Activated CD4-positive, alpha-beta memory T cell treated with anti-CD3 and anti-CD28 coated beads for 36 hours (primary cell): ENCODE data around the gene PRRT1. TPM values are rescaled to one million over a fixed set of nuclear protein-coding genes. Genes with fewer than 3 reads are reported as not detected.

Source experiments
- CTCF ChIA-PET: fragments of 350-600 bp; sonication (Branson Sonifier 250); formaldehyde crosslinking; loops from one replicate; lab custom pipeline; 2021; ENCODE audit warnings: antibody characterized with exemption, inconsistent platforms; lab: Charles Lee
- POLR2A ChIA-PET: fragments of 350-600 bp; sonication (Branson Sonifier 250); formaldehyde crosslinking; loops from one replicate; lab custom pipeline; 2021; ENCODE audit warnings: antibody characterized with exemption; lab: Charles Lee
- DNase-seq: peaks from one replicate; pipeline ENCODE4 v3.0.0-alpha.2; 2020
- H3K27ac Mint-ChIP-seq: one replicate; pipeline ENCODE4 v1.8.0; 2021; ENCODE audit warnings: mixed read lengths
- H3K27me3 Mint-ChIP-seq: one replicate; pipeline ENCODE4 v1.8.0; 2021; ENCODE audit warnings: mixed read lengths
- H3K36me3 Mint-ChIP-seq: one replicate; pipeline ENCODE4 v1.8.0; 2021; ENCODE audit warnings: mixed read lengths
- H3K4me1 Mint-ChIP-seq: one replicate; pipeline ENCODE4 v1.8.0; 2021; ENCODE audit warnings: low read depth, mixed read lengths
- H3K4me3 Mint-ChIP-seq: one replicate; pipeline ENCODE4 v1.8.0; 2021; ENCODE audit warnings: mild to moderate bottlenecking, mixed read lengths
- H3K9me3 Mint-ChIP-seq: one replicate; pipeline ENCODE4 v1.8.0; 2021; ENCODE audit warnings: mixed read lengths
- intact Hi-C: fragments of 100-400 bp; cut with micrococcal nuclease; formaldehyde crosslinking; loops from one replicate; pipeline ENCODE4 v1.15.1; 2023
- total RNA-seq, 2 experiments: library from RNA; stranded (reverse); gene quantifications; one replicate each; pipeline ENCODE4 v1.2.3, GENCODE V29; 2021

The PRRT1 gene
- total RNA-seq, 2 experiments from 2014 or later, result 0.33 to 0.36 TPM

DNA sequence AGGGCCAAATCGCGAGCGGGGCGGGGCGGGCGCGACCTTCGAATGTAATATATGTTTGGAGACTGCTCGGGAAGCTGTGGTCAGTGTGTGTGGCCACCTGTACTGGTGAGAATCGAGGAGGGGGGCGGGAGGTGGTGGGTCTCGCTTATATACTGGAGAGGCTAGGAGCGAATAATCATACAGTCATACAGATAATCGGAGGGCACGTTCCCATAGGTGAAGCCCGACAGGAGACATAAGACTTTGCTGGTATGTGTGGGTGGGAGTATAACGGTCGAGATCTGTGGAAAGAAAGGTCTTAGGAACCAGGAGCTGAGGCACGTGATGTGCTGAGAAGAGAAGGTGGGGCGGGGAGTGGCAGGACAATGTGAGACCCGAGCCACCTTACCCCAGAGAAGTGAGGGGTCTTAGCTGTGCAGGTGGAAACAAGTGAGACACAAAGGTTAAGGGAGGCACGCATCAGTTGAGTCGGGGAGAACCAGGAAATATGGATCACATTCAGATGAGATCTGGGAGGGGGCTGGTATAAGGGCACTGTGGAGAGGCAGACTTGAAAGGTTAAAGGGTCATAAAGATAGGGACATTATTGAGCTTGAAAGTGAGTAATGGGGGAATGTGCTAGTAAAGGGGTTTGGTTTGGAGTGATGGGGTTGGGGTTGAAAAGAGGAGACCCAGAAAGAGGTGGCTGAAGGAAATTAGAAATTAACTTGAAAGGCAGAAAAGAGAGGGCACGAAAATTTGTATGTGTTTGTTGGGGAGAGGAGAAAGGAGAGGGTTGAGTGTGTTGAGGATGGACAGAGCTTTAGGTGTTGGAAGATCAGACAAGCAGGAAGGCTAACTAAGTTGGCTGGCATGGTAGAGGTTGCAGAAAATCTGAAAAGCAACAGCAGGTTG is 27.1 kb upstream of the PRRT1 start:
- DNase-seq, result no peak
- Mint-ChIP-seq H3K27me3 (no peaks in the 10 kb centered on the region), H3K9me3 (no peaks in the 10 kb centered on the region), H3K4me3 (peak overlapping the region; percentile 85), H3K4me1 (peaks cover 62% of the 10 kb centered on the region), H3K27ac (peak overlapping the region; percentile 96), H3K36me3 (peaks cover 27% of the 10 kb centered on the region)
- POLR2A ChIA-PET, result interaction anchor here (0.6 to 4.9 kb wide), 4 partner anchors 10 to 540 kb away, joined by 3 to 57 read pairs (median 9); partner anchors contain the start of genes ATF6B, GPSM3 and PBX2
- intact Hi-C loops, result loop anchor here (1.0 to 10.0 kb wide), 6 partner anchors 12 to 794 kb away; partner anchors contain the start of genes ATF6B, DXO, PBX2 and PPT2
- CTCF ChIA-PET, result interaction anchor here (0.6 to 1.4 kb wide), 6 partner anchors 12 to 789 kb away, joined by 3 to 11 read pairs (median 6); partner anchors contain the start of genes GPSM3 and PBX2

DNA sequence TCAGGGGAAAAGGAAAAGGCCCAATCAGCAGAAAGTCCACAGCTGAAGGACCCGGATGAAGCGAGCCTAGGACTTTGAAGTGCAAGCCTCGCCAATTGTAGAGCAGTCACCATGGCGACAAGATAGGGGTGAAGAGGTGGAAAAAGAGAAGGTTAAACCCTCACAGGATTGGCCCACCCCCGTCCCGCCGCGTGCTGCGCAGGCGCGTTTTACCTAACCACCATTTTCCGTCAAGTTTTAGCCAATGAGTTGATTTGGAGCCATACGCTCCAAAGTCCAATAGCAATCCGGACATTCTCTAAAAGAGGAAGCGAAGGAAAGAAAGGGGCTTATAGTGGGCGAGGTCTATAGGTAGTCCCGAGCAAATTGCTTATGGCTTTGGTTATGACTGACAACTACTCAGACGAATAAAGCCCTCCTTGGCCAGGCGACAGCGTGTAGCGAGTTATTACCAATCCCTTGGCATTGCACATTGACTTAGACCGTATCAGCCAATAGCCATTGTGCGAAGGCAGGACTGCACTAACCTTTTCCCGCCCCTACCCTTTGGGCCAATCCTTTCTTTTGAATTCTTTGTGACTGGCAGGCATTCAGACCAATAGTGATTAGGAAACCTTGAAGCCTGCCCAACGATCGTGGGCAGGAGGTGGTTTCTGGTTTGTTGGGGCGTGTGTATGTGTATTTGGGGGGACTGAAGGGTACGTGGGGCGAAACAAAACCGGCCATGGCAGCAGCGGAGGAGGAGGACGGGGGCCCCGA is 26.2 kb upstream of the PRRT1 start, which contains the start of gene RNF5:
Gene RNF5 (plus strand): TSS at position 618 of the 759 bp plus-strand sequence. CDS start 107 bp downstream, at position 725.
- ChIA-PET CTCF (interaction anchor here (1.4 kb wide), 1 partner anchor 17 kb away, joined by 7 read pairs; no protein-coding TSS in a partner anchor), POLR2A (interaction anchor here (0.6 to 4.9 kb wide), 5 partner anchors 11 to 667 kb away, joined by 3 to 57 read pairs (median 4); partner anchors contain the start of genes ATF6B, GPSM3 and PBX2)
- Mint-ChIP-seq H3K27me3 (no peaks in the 10 kb centered on the region), H3K36me3 (peaks cover 25% of the 10 kb centered on the region), H3K9me3 (no peaks in the 10 kb centered on the region), H3K4me3 (peak within 1 kb of the TSS; percentile 85), H3K27ac (peak within 1 kb of the TSS; percentile 96), H3K4me1 (peaks cover 65% of the 10 kb centered on the region)
- intact Hi-C loops, result loop anchor here (1.0 to 10.0 kb wide), 6 partner anchors 12 to 794 kb away; partner anchors contain the start of genes ATF6B, DXO, PBX2 and PPT2
- peak; percentile 96 for DNase-seq

DNA sequence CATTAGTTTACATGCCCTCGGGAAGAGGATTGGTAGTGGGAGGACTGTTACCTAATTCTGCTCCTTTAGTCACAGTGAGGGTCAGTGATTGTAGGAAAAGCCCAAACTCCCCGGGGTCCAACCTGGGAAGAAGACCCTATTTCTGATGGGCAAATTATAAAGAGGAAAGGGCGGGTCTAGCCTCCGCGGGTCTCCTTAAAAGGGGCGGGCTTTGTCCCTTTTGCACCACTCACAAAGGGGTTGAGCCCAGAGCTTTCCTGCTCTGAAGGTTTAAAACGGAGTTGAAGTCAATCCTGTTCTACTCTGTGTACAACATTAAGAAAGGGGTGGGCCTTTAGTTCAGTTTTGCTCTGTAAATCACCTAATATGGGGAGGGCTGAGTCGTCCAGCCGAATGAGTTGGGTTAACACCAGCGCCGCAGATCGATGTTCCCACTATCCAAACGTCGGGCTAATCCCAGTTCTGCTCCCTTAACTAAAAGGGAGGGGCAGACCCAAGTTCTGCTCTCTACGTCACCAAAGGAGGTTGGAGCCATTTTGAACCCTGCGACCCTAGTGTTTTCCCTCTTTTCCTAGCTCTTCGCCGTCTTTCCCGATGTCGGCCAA is 25.5 kb upstream of the PRRT1 start:
- CTCF ChIA-PET, result interaction anchor here (1.4 kb wide), 1 partner anchor 18 kb away, joined by 7 read pairs; no protein-coding TSS in a partner anchor
- H3K27me3 Mint-ChIP-seq, result no peaks in the 10 kb centered on the region
- no peaks in the 10 kb centered on the region for H3K9me3 Mint-ChIP-seq
- no peak for DNase-seq
- intact Hi-C loops, result loop anchor here (5.0 to 10.0 kb wide), 2 partner anchors 202 to 795 kb away; partner anchors contain the start of gene DXO
- H3K4me3 Mint-ChIP-seq, result peak overlapping the region; percentile 85
- H3K27ac Mint-ChIP-seq, result peak overlapping the region; percentile 96
- peaks cover 19% of the 10 kb centered on the region for H3K36me3 Mint-ChIP-seq
- POLR2A ChIA-PET, result interaction anchor here (0.6 to 4.9 kb wide), 4 partner anchors 12 to 668 kb away, joined by 3 to 57 read pairs (median 4); partner anchors contain the start of genes GPSM3 and PBX2
- H3K4me1 Mint-ChIP-seq, result peaks cover 65% of the 10 kb centered on the region

- intact Hi-C loops, result loop anchor here (5.0 to 10.0 kb wide), 2 partner anchors 202 to 796 kb away; partner anchors contain the start of gene DXO
- DNase-seq, result no peak
- H3K9me3 Mint-ChIP-seq, result no peaks in the 10 kb centered on the region
- ChIA-PET POLR2A (interaction anchor here (0.7 to 4.9 kb wide), 4 partner anchors 13 to 668 kb away, joined by 3 to 57 read pairs (median 4); partner anchors contain the start of genes GPSM3 and PBX2), CTCF (interaction anchor here (0.7 to 1.3 kb wide), 2 partner anchors 19 to 48 kb away, joined by 3 to 5 read pairs; no protein-coding TSS in a partner anchor)
- peaks cover 65% of the 10 kb centered on the region for H3K4me1 Mint-ChIP-seq
- no peaks in the 10 kb centered on the region for H3K27me3 Mint-ChIP-seq
- peak overlapping the region; percentile 85 for H3K4me3 Mint-ChIP-seq
- H3K27ac Mint-ChIP-seq, result peak overlapping the region; percentile 96
- H3K36me3 Mint-ChIP-seq, result peaks cover 16% of the 10 kb centered on the region
Observed at GRCh38 chr6:32176476-32177182, 24.9 kb upstream of the PRRT1 start.

GRCh38 chr6:32175711-32176475 is 24.2 kb upstream of the PRRT1 start, which contains the start of gene AGPAT1:
AGPAT1 (minus strand) TSS chr6:32176084; CDS start chr6:32171496, 4,588 bp downstream.
- peak within 1 kb of the TSS; percentile 85 for H3K4me3 Mint-ChIP-seq
- H3K27ac Mint-ChIP-seq, result peak within 1 kb of the TSS; percentile 96
- no peaks in the 10 kb centered on the region for H3K27me3 Mint-ChIP-seq
- intact Hi-C loops, result loop anchor here (5.0 to 10.0 kb wide), 2 partner anchors 201 to 796 kb away; partner anchors contain the start of gene DXO
- peaks cover 12% of the 10 kb centered on the region for H3K36me3 Mint-ChIP-seq
- peak; percentile 99 for DNase-seq
- H3K4me1 Mint-ChIP-seq, result peaks cover 60% of the 10 kb centered on the region
- POLR2A ChIA-PET, result interaction anchor here (0.7 to 4.9 kb wide), 3 partner anchors 13 to 21 kb away, joined by 3 to 57 read pairs (median 4); partner anchors contain the start of genes GPSM3 and PBX2
- CTCF ChIA-PET, result interaction anchor here (0.7 to 1.3 kb wide), 2 partner anchors 20 to 47 kb away, joined by 3 to 5 read pairs; no protein-coding TSS in a partner anchor
- no peaks in the 10 kb centered on the region for H3K9me3 Mint-ChIP-seq

GRCh38 chr6:32175322-32175710 is 23.6 kb upstream of the PRRT1 start:
- Mint-ChIP-seq H3K27me3 (no peaks in the 10 kb centered on the region), H3K9me3 (no peaks in the 10 kb centered on the region), H3K27ac (peak overlapping the region; percentile 69), H3K36me3 (peaks cover 9% of the 10 kb centered on the region), H3K4me3 (peak overlapping the region; percentile 85), H3K4me1 (peaks cover 54% of the 10 kb centered on the region)
- intact Hi-C loops, result loop anchor here (5.0 to 10.0 kb wide), 2 partner anchors 201 to 797 kb away; partner anchors contain the start of gene DXO
- no peak for DNase-seq
- ChIA-PET CTCF (no interaction called here), POLR2A (no interaction called here)

DNA sequence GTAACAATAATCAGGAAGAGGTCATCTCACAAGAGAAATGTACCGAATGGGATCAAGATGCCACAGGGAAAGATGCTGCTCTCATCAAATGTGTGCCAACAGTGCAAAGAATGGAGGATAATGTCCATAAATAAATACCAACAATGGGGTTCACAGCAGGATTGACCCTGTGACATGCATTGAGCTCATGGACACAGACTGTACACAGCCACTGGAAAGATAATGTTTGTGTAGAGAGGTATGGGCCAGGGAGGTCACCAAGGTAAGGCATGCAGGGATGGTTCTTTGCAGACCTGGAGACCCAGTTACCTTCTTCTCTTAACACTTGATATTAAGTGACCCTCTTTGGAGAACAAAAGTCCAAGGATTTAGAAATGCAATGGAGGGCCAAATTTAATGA is 22.7 kb upstream of the PRRT1 start:
- Mint-ChIP-seq H3K27ac (no peak overlapping the region), H3K36me3 (peaks cover 11% of the 10 kb centered on the region), H3K27me3 (no peaks in the 10 kb centered on the region), H3K9me3 (no peaks in the 10 kb centered on the region), H3K4me3 (peak overlapping the region; percentile 3), H3K4me1 (peaks cover 46% of the 10 kb centered on the region)
- intact Hi-C loops, result loop anchor here (10.0 kb wide), 1 partner anchor 200 kb away; the partner anchor contains the start of gene DXO
- ChIA-PET CTCF (no interaction called here), POLR2A (no interaction called here)
- no peak for DNase-seq

GRCh38 chr6:32173051-32173727 is 21.4 kb upstream of the PRRT1 start:
- H3K4me3 Mint-ChIP-seq, result no peak overlapping the region
- POLR2A ChIA-PET, result no interaction called here
- CTCF ChIA-PET, result interaction anchor here (1.2 kb wide), 1 partner anchor 54 kb away, joined by 3 read pairs; no protein-coding TSS in a partner anchor
- peaks cover 15% of the 10 kb centered on the region for H3K36me3 Mint-ChIP-seq
- no peak overlapping the region for H3K27ac Mint-ChIP-seq
- no peak for DNase-seq
- intact Hi-C loops, result loop anchor here (10.0 kb wide), 1 partner anchor 198 kb away; the partner anchor contains the start of gene DXO
- no peaks in the 10 kb centered on the region for H3K27me3 Mint-ChIP-seq
- peaks cover 38% of the 10 kb centered on the region for H3K4me1 Mint-ChIP-seq
- no peaks in the 10 kb centered on the region for H3K9me3 Mint-ChIP-seq

GRCh38 chr6:32171234-32171633 is 19.5 kb upstream of the PRRT1 start:
- no peak for DNase-seq
- intact Hi-C loops, result loop anchor here (10.0 kb wide), 1 partner anchor 196 kb away; the partner anchor contains the start of gene DXO
- H3K4me3 Mint-ChIP-seq, result no peak overlapping the region
- H3K36me3 Mint-ChIP-seq, result peaks cover 20% of the 10 kb centered on the region
- H3K27ac Mint-ChIP-seq, result no peak overlapping the region
- POLR2A ChIA-PET, result no interaction called here
- CTCF ChIA-PET, result interaction anchor here (1.4 kb wide), 1 partner anchor 53 kb away, joined by 4 read pairs; no protein-coding TSS in a partner anchor
- no peaks in the 10 kb centered on the region for H3K27me3 Mint-ChIP-seq
- no peaks in the 10 kb centered on the region for H3K9me3 Mint-ChIP-seq
- H3K4me1 Mint-ChIP-seq, result peaks cover 28% of the 10 kb centered on the region
